Muscle of leg (tissue), 11 donors: ENCODE results near the gene PRR15L. TPM values are rescaled to one million over a fixed set of nuclear protein-coding genes. Genes with fewer than 3 reads are reported as not detected.
"Not testable (repeated sequence)": the region's sequence is repeated elsewhere in the genome, so short reads cannot be mapped to it uniquely, and the experiment has no call there.

Experiments
- DNase-seq: peaks from one replicate; pipeline ENCODE4 v3.0.0; 2013
- H3K27ac ChIP-seq: one replicate; pipeline ENCODE4 v1.5.1; 2013; ENCODE audit warnings: mild to moderate bottlenecking, low read length, control low read depth
- H3K27me3 ChIP-seq: one replicate; pipeline ENCODE4 v1.6.1; 2013; ENCODE audit warnings: low read length; ENCODE audit not compliant: control insufficient read depth, insufficient read depth
- H3K36me3 ChIP-seq: one replicate; pipeline ENCODE4 v1.6.1; 2013; ENCODE audit warnings: low read length; ENCODE audit not compliant: control insufficient read depth, insufficient read depth
- H3K4me1 ChIP-seq: one replicate; pipeline ENCODE4 v1.6.1; 2013; ENCODE audit warnings: low read length; ENCODE audit not compliant: control insufficient read depth, insufficient read depth
- H3K4me3 ChIP-seq: one replicate; pipeline ENCODE4 v1.5.1; 2013; ENCODE audit warnings: low read length, control low read depth
- H3K9me3 ChIP-seq: replicated peaks from 2 replicates; pipeline ENCODE4 v1.6.1; 2013; ENCODE audit warnings: low read depth, low read length; ENCODE audit not compliant: control insufficient read depth
- WGBS: methylation state at CpG from one replicate; pipeline ENCODE4 v1.1.5; 2013; ENCODE audit warnings: missing lambda C conversion rate; ENCODE audit not compliant: insufficient coverage; 5-methylcytosine and 5-hydroxymethylcytosine counted together
- polyA plus RNA-seq, 8 donors: library from polyadenylated mRNA; unstranded; fragments of 120-200 nt; gene quantifications; one replicate each; pipeline versions ENCODE4 v1.2.1 to v1.2.3, GENCODE V29; 2013; ENCODE audit warnings: inconsistent platforms in 1 of 8, low replicate concordance in 1 of 8; ENCODE audit not compliant: insufficient read length in 8 of 8, insufficient read depth in 1 of 8
- total RNA-seq: library from RNA; stranded (reverse); fragments of 120-200 nt; gene quantifications from one replicate; pipeline ENCODE4 v1.2.4, GENCODE V29; 2013

Gene PRR15L
- total and polyA plus RNA-seq, 9 donors: 0.11 to 10.7 (median 0.21) TPM; not detected in 3

GRCh38 chr17:47989159-47989558, 31.5 kb upstream of the PRR15L start:
- no peaks in the 10 kb centered on the region for H3K27me3 ChIP-seq
- H3K36me3 ChIP-seq: no peaks in the 10 kb centered on the region
- H3K4me1 ChIP-seq: peaks cover 29% of the 10 kb centered on the region
- H3K4me3 ChIP-seq: no peak overlapping the region
- 55% methylated on average over 7 of the region's 10 CpGs for WGBS
- no peaks in the 10 kb centered on the region for H3K9me3 ChIP-seq
- DNase-seq: no peak
- H3K27ac ChIP-seq: no peak overlapping the region

GRCh38 chr17:47988445-47988844, 30.8 kb upstream of the PRR15L start:
- not testable (repeated sequence) for H3K9me3 ChIP-seq, H3K27me3 ChIP-seq, H3K36me3 ChIP-seq, H3K27ac ChIP-seq, H3K4me3 ChIP-seq, DNase-seq
- WGBS: 100% methylated on average over 1 of the region's 1 CpG
- peaks cover 29% of the 10 kb centered on the region for H3K4me1 ChIP-seq

- 27% methylated on average over 16 of the region's 17 CpGs for WGBS
- H3K4me3 ChIP-seq: no peak overlapping the region
- peaks cover 15% of the 10 kb centered on the region for H3K36me3 ChIP-seq
- peaks cover 29% of the 10 kb centered on the region for H3K4me1 ChIP-seq
- H3K27ac ChIP-seq: peak overlapping the region; percentile 47
- no peaks in the 10 kb centered on the region for H3K27me3 ChIP-seq
- no peaks in the 10 kb centered on the region for H3K9me3 ChIP-seq
- no peak for DNase-seq
These were observed 29.7 kb upstream of the PRR15L start for GRCh38 chr17:47987240-47987835.

GRCh38 chr17:47986520-47986919, 28.8 kb upstream of the PRR15L start:
- peaks cover 27% of the 10 kb centered on the region for H3K4me1 ChIP-seq
- H3K9me3 ChIP-seq: no peaks in the 10 kb centered on the region
- no peak overlapping the region for H3K27ac ChIP-seq
- H3K36me3 ChIP-seq: peaks cover 23% of the 10 kb centered on the region
- no peak for DNase-seq
- H3K4me3 ChIP-seq: no peak overlapping the region
- 61% methylated on average over 2 of the region's 5 CpGs for WGBS
- no peaks in the 10 kb centered on the region for H3K27me3 ChIP-seq

- 66% methylated on average over 5 of the region's 11 CpGs for WGBS
- Histone ChIP-seq H3K27ac (no peak overlapping the region), H3K36me3 (peaks cover 51% of the 10 kb centered on the region), H3K9me3 (no peaks in the 10 kb centered on the region), H3K27me3 (no peaks in the 10 kb centered on the region), H3K4me3 (no peak overlapping the region), H3K4me1 (peaks cover 15% of the 10 kb centered on the region)
- no peak for DNase-seq
These were observed 26.0 kb upstream of the PRR15L start for GRCh38 chr17:47983492-47984223.

GRCh38 chr17:47982645-47983390, 25.1 kb upstream of the PRR15L start:
- 83% methylated on average over 8 of the region's 9 CpGs for WGBS
- H3K9me3 ChIP-seq: no peaks in the 10 kb centered on the region
- H3K27ac ChIP-seq: no peak overlapping the region
- peaks cover 57% of the 10 kb centered on the region for H3K36me3 ChIP-seq
- peaks cover 10% of the 10 kb centered on the region for H3K4me1 ChIP-seq
- DNase-seq: no peak
- no peaks in the 10 kb centered on the region for H3K27me3 ChIP-seq
- H3K4me3 ChIP-seq: no peak overlapping the region

- DNase-seq: no peak
- WGBS: 82% methylated on average over 3 of the region's 14 CpGs
- H3K9me3 ChIP-seq: no peaks in the 10 kb centered on the region
- H3K4me3 ChIP-seq: no peak overlapping the region
- H3K27ac ChIP-seq: no peak overlapping the region
- H3K4me1 ChIP-seq: peaks cover 3% of the 10 kb centered on the region
- peaks cover 62% of the 10 kb centered on the region for H3K36me3 ChIP-seq
- no peaks in the 10 kb centered on the region for H3K27me3 ChIP-seq
These were observed 24.5 kb upstream of the PRR15L start for GRCh38 chr17:47982091-47982617.

GRCh38 chr17:47981462-47981861, 23.8 kb upstream of the PRR15L start:
- 89% methylated on average over 8 of the region's 9 CpGs for WGBS
- Histone ChIP-seq H3K9me3 (no peaks in the 10 kb centered on the region), H3K4me3 (no peak overlapping the region), H3K36me3 (peaks cover 66% of the 10 kb centered on the region), H3K27ac (no peak overlapping the region), H3K4me1 (no peaks in the 10 kb centered on the region), H3K27me3 (no peaks in the 10 kb centered on the region)
- DNase-seq: no peak

GRCh38 chr17:47980541-47980940, 22.9 kb upstream of the PRR15L start:
- no peak overlapping the region for H3K27ac ChIP-seq
- H3K27me3 ChIP-seq: no peaks in the 10 kb centered on the region
- peaks cover 75% of the 10 kb centered on the region for H3K36me3 ChIP-seq
- DNase-seq: no peak
- no peaks in the 10 kb centered on the region for H3K4me1 ChIP-seq
- H3K9me3 ChIP-seq: no peaks in the 10 kb centered on the region
- H3K4me3 ChIP-seq: no peak overlapping the region

GRCh38 chr17:47978324-47978723, 20.6 kb upstream of the PRR15L start:
- no CpG with 5 or more reads among the region's 7 CpGs for WGBS
- Histone ChIP-seq H3K36me3 (peaks cover 91% of the 10 kb centered on the region), H3K27ac (no peak overlapping the region), H3K4me3 (no peak overlapping the region), H3K4me1 (no peaks in the 10 kb centered on the region), H3K9me3 (no peaks in the 10 kb centered on the region), H3K27me3 (no peaks in the 10 kb centered on the region)
- peak; percentile 62 for DNase-seq
